PC-9 (cell line): Measurements from ENCODE around the gene ADGRL1. TPM values are rescaled to one million over a fixed set of nuclear protein-coding genes. Genes with fewer than 3 reads are reported as not detected.

Experiments used
- BruUV-seq: library from RNA; stranded (reverse); fragments of 400-500 nt; replicated peaks from 2 replicates; lab custom pipeline; 2021; lab: Mats Ljungman, UMichigan
- CTCF ChIA-PET: fragments of 300-600 bp; sonication (Branson Sonifier 250); formaldehyde crosslinking; loops from one replicate; lab custom pipeline; 2022; ENCODE audit warnings: antibody characterized with exemption; lab: Charles Lee
- POLR2A ChIA-PET: fragments of 300-600 bp; sonication (Branson Sonifier 250); formaldehyde crosslinking; loops from one replicate; lab custom pipeline; 2022; ENCODE audit warnings: antibody characterized with exemption; ENCODE audit not compliant: unreplicated experiment; lab: Charles Lee
- DNase-seq, 2 experiments: peaks; one replicate each; pipeline versions ENCODE4 v3.0.0 to v3.0.0-alpha.2; 2015 to 2022; ENCODE audit warnings: mixed read lengths in 1 of 2
- H2AFZ ChIP-seq: fragments of 200-600 bp; sonication (generic); 2 replicates; pipeline ENCODE4 v1.8.1; 2017; ENCODE audit warnings: antibody characterized with exemption
- H3F3A ChIP-seq: fragments of 200-600 bp; sonication (generic); 2 replicates; pipeline ENCODE4 v1.8.1; 2017; ENCODE audit warnings: antibody characterized with exemption, mild to moderate bottlenecking, low read depth; ENCODE audit not compliant: insufficient read depth
- H3K27ac ChIP-seq: fragments of 200-600 bp; sonication (generic); 2 replicates; pipeline ENCODE4 v1.6.1; 2016; ENCODE audit warnings: mixed run types
- H3K27me3 ChIP-seq: fragments of 200-600 bp; sonication (generic); 2 replicates; pipeline ENCODE4 v1.6.1; 2016; ENCODE audit warnings: low read depth, mixed run types; ENCODE audit not compliant: insufficient read depth
- H3K36me3 ChIP-seq: fragments of 200-600 bp; sonication (generic); 2 replicates; pipeline ENCODE4 v1.6.1; 2016; ENCODE audit warnings: low read depth, mixed run types
- H3K4me1 ChIP-seq: fragments of 200-600 bp; sonication (generic); replicated peaks from 2 replicates; pipeline ENCODE4 v1.6.1; 2016; ENCODE audit warnings: mixed run types; ENCODE audit not compliant: insufficient read depth
- H3K4me2 ChIP-seq: fragments of 200-600 bp; sonication (generic); 2 replicates; pipeline ENCODE4 v1.6.1; 2017; ENCODE audit warnings: mixed run types
- H3K4me3 ChIP-seq: fragments of 200-600 bp; sonication (generic); 2 replicates; pipeline ENCODE4 v1.6.1; 2016; ENCODE audit warnings: mixed run types
- H3K79me2 ChIP-seq: fragments of 200-600 bp; sonication (generic); 2 replicates; pipeline ENCODE4 v1.6.1; 2017; ENCODE audit warnings: low read depth, mixed run types
- H3K9me2 ChIP-seq: fragments of 200-600 bp; sonication (generic); 2 replicates; pipeline ENCODE4 v1.8.1; 2017; ENCODE audit warnings: mild to moderate bottlenecking; ENCODE audit not compliant: insufficient read depth
- H3K9me3 ChIP-seq: fragments of 200-600 bp; sonication (generic); 2 replicates; pipeline ENCODE4 v1.8.1; 2016; ENCODE audit warnings: low read depth; ENCODE audit not compliant: insufficient read depth
- H4K20me1 ChIP-seq: fragments of 200-600 bp; sonication (generic); 2 replicates; pipeline ENCODE4 v1.8.1; 2017; ENCODE audit not compliant: insufficient read depth
- CTCF ChIP-seq: fragments of 200-600 bp; sonication (generic); conservative IDR thresholded peaks from 2 replicates; pipeline ENCODE4 v1.6.1; 2017; ENCODE audit warnings: mixed run types, antibody characterized with exemption, mild to moderate bottlenecking, moderate library complexity
- EZH2 ChIP-seq: fragments of 200-600 bp; sonication (generic); IDR thresholded peaks from 2 replicates; pipeline ENCODE4 v1.8.0; 2017; ENCODE audit warnings: antibody characterized with exemption, low read depth
- intact Hi-C: fragments of 100-400 bp; cut with micrococcal nuclease; formaldehyde crosslinking; loops from one replicate; pipeline ENCODE4 v1.10.0; 2022; ENCODE audit not compliant: unreplicated experiment
- total RNA-seq: library from RNA; stranded (reverse); gene quantifications from 2 replicates; pipeline ENCODE4 v1.2.3, GENCODE V29; 2021

The ADGRL1 gene
- total RNA-seq, 1 experiment from 2014 or later: 31.5 TPM

GRCh38 chr19:14113762-14114414, 92.1 kb downstream of the ADGRL1 start:
- Histone ChIP-seq H3K4me1 (peaks cover 13% of the 10 kb centered on the region), H4K20me1 (no peaks in the 10 kb centered on the region), H3K9me3 (no peaks in the 10 kb centered on the region), H3K27me3 (no peaks in the 10 kb centered on the region), H3K27ac (no peak overlapping the region), H3K79me2 (peaks cover 20% of the 10 kb centered on the region), H2AFZ (no peak overlapping the region), H3K4me3 (no peak overlapping the region), H3K36me3 (no peaks in the 10 kb centered on the region), H3F3A (peaks cover 33% of the 10 kb centered on the region), H3K4me2 (no peak overlapping the region), H3K9me2 (no peaks in the 10 kb centered on the region)
- intact Hi-C loops: no loop called here
- no peak for TF ChIP-seq EZH2
- peak; percentile 33; the same call in 1 of the 2 replicates for TF ChIP-seq CTCF
- peak; percentile 20 to 32 for DNase-seq
- no TSS peak for BruUV-seq
- POLR2A ChIA-PET: no interaction called here
- CTCF ChIA-PET: interaction anchor here (0.6 to 1.1 kb wide), 2 partner anchors 23 to 247 kb away, joined by 3 to 4 read pairs; partner anchors contain the start of gene ASF1B

GRCh38 chr19:14112809-14113385, 93.1 kb downstream of the ADGRL1 start:
- H3K27me3 ChIP-seq: no peaks in the 10 kb centered on the region
- H4K20me1 ChIP-seq: no peaks in the 10 kb centered on the region
- H3K27ac ChIP-seq: no peak overlapping the region
- ChIA-PET POLR2A (interaction anchor here (0.7 kb wide), 1 partner anchor 20 kb away, joined by 7 read pairs; no protein-coding TSS in a partner anchor), CTCF (interaction anchor here (0.6 kb wide), 1 partner anchor 130 kb away, joined by 10 read pairs; no protein-coding TSS in a partner anchor)
- intact Hi-C loops: no loop called here
- no peak overlapping the region for H3K4me3 ChIP-seq
- peaks cover 6% of the 10 kb centered on the region for H3K4me1 ChIP-seq
- TF ChIP-seq CTCF (no peak), EZH2 (no peak)
- H3K9me2 ChIP-seq: no peaks in the 10 kb centered on the region
- no TSS peak for BruUV-seq
- H3K36me3 ChIP-seq: no peaks in the 10 kb centered on the region
- H3F3A ChIP-seq: peaks cover 26% of the 10 kb centered on the region; the same call in 1 of the 2 replicates
- DNase-seq: no peak
- no peaks in the 10 kb centered on the region for H3K9me3 ChIP-seq
- peaks cover 20% of the 10 kb centered on the region for H3K79me2 ChIP-seq
- H2AFZ ChIP-seq: no peak overlapping the region
- no peak overlapping the region for H3K4me2 ChIP-seq

- H4K20me1 ChIP-seq: no peaks in the 10 kb centered on the region
- no peak overlapping the region for H3K4me3 ChIP-seq
Observed at GRCh38 chr19:14112051-14112808, 93.7 kb downstream of the ADGRL1 start.

More at GRCh38 chr19:14112051-14112808, 93.7 kb downstream of the ADGRL1 start:
- Histone ChIP-seq H3K9me3 (no peaks in the 10 kb centered on the region), H3K9me2 (no peaks in the 10 kb centered on the region), H3K4me2 (no peak overlapping the region), H3K27me3 (no peaks in the 10 kb centered on the region), H3F3A (peaks cover 26% of the 10 kb centered on the region; the same call in 1 of the 2 replicates), H3K36me3 (no peaks in the 10 kb centered on the region), H3K27ac (no peak overlapping the region), H3K79me2 (peaks cover 20% of the 10 kb centered on the region), H3K4me1 (peaks cover 6% of the 10 kb centered on the region), H2AFZ (no peak overlapping the region)
- no TSS peak for BruUV-seq
- CTCF ChIA-PET: interaction anchor here (0.6 kb wide), 1 partner anchor 131 kb away, joined by 10 read pairs; no protein-coding TSS in a partner anchor
- no peak for DNase-seq
- POLR2A ChIA-PET: interaction anchor here (0.7 kb wide), 1 partner anchor 21 kb away, joined by 7 read pairs; no protein-coding TSS in a partner anchor
- intact Hi-C loops: no loop called here
- TF ChIP-seq EZH2: no peak
- no peak for TF ChIP-seq CTCF
